GM19193 (cell line): ENCODE results near the gene CDH23.

Experiments
- POLR2A ChIP-seq: IDR thresholded peaks from 4 replicates; pipeline ENCODE4 v1.6.1; 2011; ENCODE audit not compliant: insufficient read depth, insufficient read length; ENCODE audit errors: extremely low read depth

CDH23 gene

GRCh38 chr10:71629131-71629530 is 232.4 kb downstream of the CDH23 start:
- TF ChIP-seq POLR2A = no peak

DNA sequence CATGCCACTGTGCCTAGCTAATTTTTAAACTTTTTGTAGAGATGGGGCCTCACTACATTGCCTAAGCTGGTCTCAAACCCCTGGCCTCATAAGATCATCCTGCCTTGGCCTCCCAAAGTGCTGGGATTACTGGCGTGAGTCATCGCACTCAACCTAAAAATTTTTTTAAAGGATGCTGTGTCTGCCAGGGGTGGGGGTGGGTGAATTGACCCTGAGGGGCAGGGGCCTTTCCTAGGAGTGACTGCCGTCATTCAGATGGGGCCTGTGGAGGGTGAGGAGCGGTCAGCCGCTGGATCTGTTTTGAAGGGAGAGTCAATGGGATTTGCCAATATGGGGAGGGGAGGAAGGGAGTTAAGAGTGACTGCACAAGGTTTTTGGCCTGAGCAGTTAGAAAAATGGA is 233.4 kb downstream of the CDH23 start:
- no peak for TF ChIP-seq POLR2A

- TF ChIP-seq POLR2A = no peak
Observed at GRCh38 chr10:71631007-71631861, 234.5 kb downstream of the CDH23 start.

GRCh38 chr10:71632200-71632820 is 235.6 kb downstream of the CDH23 start:
- no peak for TF ChIP-seq POLR2A

DNA sequence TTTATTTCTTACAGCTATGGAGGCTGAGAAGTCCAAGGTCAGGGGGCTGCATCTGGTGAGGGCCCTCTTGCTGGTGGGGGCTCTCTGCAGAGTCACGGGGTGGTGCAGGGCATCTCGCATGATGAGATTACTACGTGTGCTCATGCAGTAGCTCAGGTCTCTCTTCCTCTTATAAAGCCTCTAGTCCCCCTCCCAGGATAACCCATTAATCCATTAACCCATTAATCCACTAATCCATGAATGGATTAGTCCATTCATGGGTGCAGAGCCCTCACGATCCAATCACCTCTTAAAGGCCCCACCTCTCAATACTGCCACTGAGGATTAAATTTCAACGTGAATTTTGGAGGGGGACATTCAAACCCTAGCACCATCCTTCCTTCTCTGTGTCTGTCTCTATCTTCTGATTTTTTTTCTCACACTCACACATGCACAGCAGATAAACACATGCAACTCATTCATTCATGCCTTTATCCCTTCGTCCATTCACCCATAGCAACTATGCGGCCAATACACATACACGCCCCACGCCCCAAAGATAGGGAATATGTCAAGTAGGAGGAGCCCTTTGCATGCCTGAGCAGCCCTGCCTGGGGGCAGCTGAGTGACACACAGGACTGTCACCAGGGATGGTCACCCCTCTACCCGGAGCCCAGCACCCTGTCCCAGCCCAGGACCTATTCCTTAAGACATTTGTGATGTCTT is 236.3 kb downstream of the CDH23 start:
- TF ChIP-seq POLR2A = no peak

GRCh38 chr10:71633920-71634319 is 237.2 kb downstream of the CDH23 start:
- no peak for TF ChIP-seq POLR2A

DNA sequence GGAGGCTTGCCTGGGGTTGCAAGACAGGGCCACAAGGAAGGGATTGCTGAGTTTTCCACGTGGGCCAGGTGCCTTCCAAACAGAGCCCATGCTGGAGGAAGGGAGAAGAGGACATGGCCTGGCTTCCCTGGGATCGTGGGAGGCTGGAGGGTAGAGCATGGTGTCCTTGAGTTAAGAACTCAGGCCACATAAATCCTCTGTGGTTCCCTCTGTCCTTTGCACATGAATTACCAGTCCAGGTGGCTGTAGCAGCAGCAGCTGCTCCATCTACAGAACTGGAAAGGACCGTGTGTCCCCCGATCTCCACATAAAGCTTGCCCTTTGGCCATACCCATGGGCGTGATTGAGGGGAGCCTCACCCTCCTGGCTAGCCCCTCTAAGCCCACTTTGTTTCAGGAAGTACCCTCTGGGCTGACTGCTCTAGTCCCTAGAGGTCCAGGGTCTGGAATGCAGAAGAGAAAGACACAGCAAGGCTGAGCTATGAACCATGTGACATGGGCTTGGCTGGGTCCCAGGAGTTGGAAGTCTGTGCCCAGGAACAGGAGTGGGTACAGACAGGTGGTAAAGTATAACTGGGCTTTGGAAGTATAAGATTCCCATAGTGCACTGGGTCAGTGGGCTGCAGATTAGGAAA is 237.9 kb downstream of the CDH23 start:
- no peak for TF ChIP-seq POLR2A

GRCh38 chr10:71635251-71635866 is 238.6 kb downstream of the CDH23 start:
- TF ChIP-seq POLR2A = no peak

GRCh38 chr10:71635867-71636266 is 239.1 kb downstream of the CDH23 start:
- no peak for TF ChIP-seq POLR2A

GRCh38 chr10:71636588-71636987 is 239.9 kb downstream of the CDH23 start:
- no peak for TF ChIP-seq POLR2A

GRCh38 chr10:71637305-71637704 is 240.6 kb downstream of the CDH23 start:
- TF ChIP-seq POLR2A = no peak

GRCh38 chr10:71638064-71638821 is 241.5 kb downstream of the CDH23 start:
- TF ChIP-seq POLR2A = no peak

GRCh38 chr10:71638822-71639719 is 242.4 kb downstream of the CDH23 start:
- TF ChIP-seq POLR2A = no peak
